HepG2 (cell line): ENCODE data around the gene NTPCR.

Experiments
- ETV6 ChIP-seq: sonication (generic); formaldehyde crosslinking; conservative IDR thresholded peaks from 2 replicates; pipeline ENCODE4 v1.4.0; 2020; ENCODE audit warnings: missing genetic modification reagents
- EZH2 ChIP-seq: conservative IDR thresholded peaks from 2 replicates; pipeline ENCODE4 v1.6.1; 2012; ENCODE audit warnings: mild to moderate bottlenecking, low read depth, low read length, moderate library complexity
- FOXC1 ChIP-seq: sonication (generic); formaldehyde crosslinking; IDR thresholded peaks from 2 replicates; pipeline ENCODE4 v1.8.0; 2022; ENCODE audit warnings: mild to moderate bottlenecking, missing genetic modification reagents, borderline replicate concordance
- HOXA5 ChIP-seq: sonication (generic); formaldehyde crosslinking; IDR thresholded peaks from 2 replicates; pipeline ENCODE4 v1.4.0; 2020; ENCODE audit warnings: missing genetic modification reagents
- IRF2 ChIP-seq: IDR thresholded peaks from 2 replicates; pipeline ENCODE4 v1.6.1; 2018; ENCODE audit warnings: missing genetic modification reagents, missing compliant biosample characterization
- MAFK ChIP-seq, 2 experiments: IDR thresholded peaks in 1 of 2; conservative IDR thresholded peaks in 1 of 2; 2 replicates each; pipeline ENCODE4 v1.6.1; 2011; ENCODE audit warnings: improper control_type of control experiment in 2 of 2, low read length in 2 of 2
- MIER3 ChIP-seq: IDR thresholded peaks from 2 replicates; pipeline ENCODE4 v1.6.1; 2016; ENCODE audit warnings: missing compliant biosample characterization, borderline replicate concordance
- ZFP36L1 ChIP-seq: sonication (generic); formaldehyde crosslinking; IDR thresholded peaks from 2 replicates; pipeline ENCODE4 v1.8.0; 2022; ENCODE audit warnings: mild to moderate bottlenecking, missing genetic modification reagents, moderate library complexity
- ZZZ3 ChIP-seq: sonication (generic); formaldehyde crosslinking; IDR thresholded peaks from 2 replicates; pipeline ENCODE4 v1.4.0; 2020; ENCODE audit warnings: missing genetic modification reagents, mild to moderate bottlenecking, borderline replicate concordance
- TF ChIP-seq, protein P1 (sequence below): sonication (generic); formaldehyde crosslinking; IDR thresholded peaks from 2 replicates; pipeline ENCODE4 v1.5.0; 2020; ENCODE audit warnings: mild to moderate bottlenecking, missing genetic modification reagents, moderate library complexity

DNA sequence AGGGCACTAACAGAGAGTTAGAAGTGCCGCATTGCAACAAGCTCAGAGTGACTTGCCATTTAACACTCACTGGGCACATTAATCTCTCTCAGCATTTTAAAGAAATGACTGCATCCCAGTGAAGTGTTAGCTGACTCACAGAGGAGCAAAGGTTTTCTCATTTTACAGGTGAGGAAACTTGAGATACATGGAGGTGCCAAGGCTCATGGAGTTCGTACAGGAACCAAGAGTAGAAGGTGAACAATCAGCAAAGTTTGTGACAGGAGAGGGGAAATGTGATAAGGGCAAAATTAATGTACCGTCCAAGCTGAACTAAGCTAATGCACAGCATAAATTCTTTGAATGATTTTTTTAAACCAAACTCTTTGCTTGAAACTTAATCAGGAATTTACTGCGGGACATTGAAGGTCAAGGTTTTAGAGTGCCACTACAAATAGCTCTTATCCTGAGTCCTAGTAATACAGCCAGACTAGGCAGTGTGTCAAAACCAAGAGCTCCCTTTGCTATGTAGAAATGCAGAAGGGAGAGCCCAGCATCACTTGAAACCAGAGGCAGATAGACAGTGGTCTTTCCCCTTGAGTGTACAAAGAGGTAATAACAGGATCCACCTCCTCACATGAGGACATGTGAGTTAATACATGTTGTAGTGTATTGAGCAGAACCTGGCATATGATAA, 22.4 kb upstream of the NTPCR start:
- TF ChIP-seq ZFP36L1 (no peak), MAFK (conservative IDR thresholded peaks at IDR 0.05 in 1 of 2, IDR thresholded peaks at IDR 0.05 in 1 of 2; ENCODE audit: low read length in 2 of 2) (no peak), IRF2 (CRISPR knock-in tag) (no peak), EZH2 (no peak), ZZZ3 (CRISPR knock-in tag) (no peak), ETV6 (CRISPR knock-in tag) (no peak), MIER3 (CRISPR knock-in tag) (no peak), FOXC1 (CRISPR knock-in tag) (no peak), HOXA5 (no peak)
- TF ChIP-seq, protein P1, sequence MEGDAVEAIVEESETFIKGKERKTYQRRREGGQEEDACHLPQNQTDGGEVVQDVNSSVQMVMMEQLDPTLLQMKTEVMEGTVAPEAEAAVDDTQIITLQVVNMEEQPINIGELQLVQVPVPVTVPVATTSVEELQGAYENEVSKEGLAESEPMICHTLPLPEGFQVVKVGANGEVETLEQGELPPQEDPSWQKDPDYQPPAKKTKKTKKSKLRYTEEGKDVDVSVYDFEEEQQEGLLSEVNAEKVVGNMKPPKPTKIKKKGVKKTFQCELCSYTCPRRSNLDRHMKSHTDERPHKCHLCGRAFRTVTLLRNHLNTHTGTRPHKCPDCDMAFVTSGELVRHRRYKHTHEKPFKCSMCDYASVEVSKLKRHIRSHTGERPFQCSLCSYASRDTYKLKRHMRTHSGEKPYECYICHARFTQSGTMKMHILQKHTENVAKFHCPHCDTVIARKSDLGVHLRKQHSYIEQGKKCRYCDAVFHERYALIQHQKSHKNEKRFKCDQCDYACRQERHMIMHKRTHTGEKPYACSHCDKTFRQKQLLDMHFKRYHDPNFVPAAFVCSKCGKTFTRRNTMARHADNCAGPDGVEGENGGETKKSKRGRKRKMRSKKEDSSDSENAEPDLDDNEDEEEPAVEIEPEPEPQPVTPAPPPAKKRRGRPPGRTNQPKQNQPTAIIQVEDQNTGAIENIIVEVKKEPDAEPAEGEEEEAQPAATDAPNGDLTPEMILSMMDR = no peak
